BJ (cell line): ENCODE results near the gene PRKAG2. TPM values are rescaled to one million over a fixed set of nuclear protein-coding genes. Genes with fewer than 3 reads are reported as not detected.

Experiments used
- CTCF ChIA-PET: fragments of 350-600 bp; formaldehyde crosslinking; extraction: SDS; loops from one replicate; lab custom pipeline; 2021; ENCODE audit warnings: antibody characterized with exemption, inconsistent platforms; lab: Yijun Ruan, JAX
- POLR2A ChIA-PET: fragments of 300-600 bp; sonication (Branson Sonifier 250); formaldehyde crosslinking; extraction: SDS; loops from one replicate; lab custom pipeline; 2021; ENCODE audit warnings: antibody characterized with exemption; lab: Charles Lee
- DNase-seq: peaks from one replicate; pipeline ENCODE4 v3.0.0-alpha.2; 2011; ENCODE audit warnings: low read depth
- H3K27me3 ChIP-seq: 2 replicates; pipeline ENCODE4 v1.6.0; 2011; ENCODE audit warnings: low read length; ENCODE audit not compliant: control insufficient read depth, insufficient read depth
- H3K36me3 ChIP-seq: 2 replicates; pipeline ENCODE4 v1.5.1; 2011; ENCODE audit warnings: low read length; ENCODE audit not compliant: control insufficient read depth, insufficient read depth
- H3K4me3 ChIP-seq: 2 replicates; pipeline ENCODE4 v1.5.1; 2011; ENCODE audit warnings: low read depth, mild to moderate bottlenecking, control low read depth, low read length
- CTCF ChIP-seq: IDR thresholded peaks from 2 replicates; pipeline ENCODE4 v1.5.1; 2011; ENCODE audit warnings: low read depth, mild to moderate bottlenecking, control low read depth, inconsistent platforms, low read length, moderate library complexity; ENCODE audit not compliant: insufficient read depth
- polyA plus RNA-seq: library from polyadenylated mRNA; depleted of rRNA; stranded (reverse); fragments of >200 nt; gene quantifications from 2 replicates; pipeline ENCODE4 v1.2.3, GENCODE V29; 2011

Gene PRKAG2
- polyA plus RNA-seq, 1 experiment = 11.3 TPM

GRCh38 chr7:151777495-151777880 is 99.4 kb downstream of the PRKAG2 start:
- POLR2A ChIA-PET = no interaction called here
- Histone ChIP-seq H3K27me3 (peaks cover 21% of the 10 kb centered on the region), H3K4me3 (no peak overlapping the region), H3K36me3 (no peaks in the 10 kb centered on the region)
- CTCF ChIA-PET = interaction anchor here (0.6 to 1.4 kb wide), 2 partner anchors 18 to 929 kb away, joined by 3 to 4 read pairs; no protein-coding TSS in a partner anchor
- DNase-seq = no peak
- TF ChIP-seq CTCF = no peak

- peaks cover 24% of the 10 kb centered on the region for H3K27me3 ChIP-seq
- ChIA-PET POLR2A (no interaction called here), CTCF (interaction anchor here (0.6 to 2.0 kb wide), 3 partner anchors 17 to 930 kb away, joined by 3 to 10 read pairs (median 4); no protein-coding TSS in a partner anchor)
- no peak overlapping the region for H3K4me3 ChIP-seq
- TF ChIP-seq CTCF = no peak
- no peaks in the 10 kb centered on the region for H3K36me3 ChIP-seq
- DNase-seq = no peak
Measured at GRCh38 chr7:151776876-151777494, 99.9 kb downstream of the PRKAG2 start.

- ChIA-PET CTCF (interaction anchor here (1.1 to 2.0 kb wide), 3 partner anchors 16 to 930 kb away, joined by 3 to 10 read pairs (median 3); no protein-coding TSS in a partner anchor), POLR2A (no interaction called here)
- no peak for DNase-seq
- Histone ChIP-seq H3K4me3 (no peak overlapping the region), H3K27me3 (peaks cover 22% of the 10 kb centered on the region), H3K36me3 (no peaks in the 10 kb centered on the region)
- TF ChIP-seq CTCF = no peak
Measured at GRCh38 chr7:151776446-151776845, 100.5 kb downstream of the PRKAG2 start.

- H3K4me3 ChIP-seq = no peak overlapping the region
- POLR2A ChIA-PET = no interaction called here
- H3K27me3 ChIP-seq = peaks cover 25% of the 10 kb centered on the region
- no peak for DNase-seq
- H3K36me3 ChIP-seq = no peaks in the 10 kb centered on the region
- CTCF ChIA-PET = interaction anchor here (1.1 to 2.0 kb wide), 2 partner anchors 16 to 21 kb away, joined by 3 to 10 read pairs; no protein-coding TSS in a partner anchor
- no peak for TF ChIP-seq CTCF
Measured at GRCh38 chr7:151775547-151776443, 101.1 kb downstream of the PRKAG2 start.

- no peak for DNase-seq
- Histone ChIP-seq H3K27me3 (peaks cover 26% of the 10 kb centered on the region), H3K4me3 (no peak overlapping the region), H3K36me3 (no peaks in the 10 kb centered on the region)
- POLR2A ChIA-PET = no interaction called here
- TF ChIP-seq CTCF = no peak
- CTCF ChIA-PET = interaction anchor here (2.0 kb wide), 1 partner anchor 15 kb away, joined by 10 read pairs; no protein-coding TSS in a partner anchor
Measured at GRCh38 chr7:151774951-151775350, 102.0 kb downstream of the PRKAG2 start.
